RWPE2 (cell line): ENCODE data around the gene MTERF4.

Source experiments
- ATAC-seq: fragments of 200-7000 bp; cut with Tn5 transposase; 3 replicates; pipeline ENCODE4 v1.9.1; 2021; ENCODE audit warnings: low read depth
- DNase-seq: peaks from one replicate; pipeline ENCODE4 v3.0.0-alpha.2; 2020; ENCODE audit warnings: low spot score
- H3K27ac ChIP-seq: fragments of 450-650 bp; 2 replicates; pipeline ENCODE4 v1.5.1; 2017; ENCODE audit warnings: mild to moderate bottlenecking; ENCODE audit not compliant: poor library complexity, severe bottlenecking
- H3K27me3 ChIP-seq: fragments of 250-450 bp; sonication (Bioruptor Pico); 2 replicates; pipeline ENCODE4 v1.5.1; 2021; ENCODE audit warnings: mild to moderate bottlenecking, moderate library complexity; ENCODE audit not compliant: insufficient read depth, poor library complexity, severe bottlenecking
- H3K36me3 ChIP-seq: fragments of 250-450 bp; sonication (Bioruptor Pico); 2 replicates; pipeline ENCODE4 v1.5.1; 2020; ENCODE audit warnings: low read depth, mild to moderate bottlenecking, moderate library complexity
- H3K4me1 ChIP-seq: fragments of 250-450 bp; sonication (Bioruptor Pico); 2 replicates; pipeline ENCODE4 v1.5.1; 2021; ENCODE audit warnings: mild to moderate bottlenecking, moderate library complexity; ENCODE audit not compliant: insufficient read depth, poor library complexity, severe bottlenecking
- H3K4me3 ChIP-seq: fragments of 250-450 bp; sonication (Bioruptor Pico); 2 replicates; pipeline ENCODE4 v1.5.1; 2021; ENCODE audit warnings: mild to moderate bottlenecking, moderate library complexity; ENCODE audit not compliant: severe bottlenecking
- H3K9me3 ChIP-seq: fragments of 250-450 bp; sonication (Bioruptor Pico); 2 replicates; pipeline ENCODE4 v1.5.1; 2021; ENCODE audit warnings: mild to moderate bottlenecking, moderate library complexity; ENCODE audit not compliant: severe bottlenecking
- TF ChIP-seq, protein P1 (sequence below): fragments of 450-650 bp; IDR thresholded peaks from one replicate; pipeline ENCODE4 v1.5.1; 2017; ENCODE audit warnings: mild to moderate bottlenecking, moderate library complexity; ENCODE audit not compliant: poor library complexity, severe bottlenecking

Gene MTERF4

DNA sequence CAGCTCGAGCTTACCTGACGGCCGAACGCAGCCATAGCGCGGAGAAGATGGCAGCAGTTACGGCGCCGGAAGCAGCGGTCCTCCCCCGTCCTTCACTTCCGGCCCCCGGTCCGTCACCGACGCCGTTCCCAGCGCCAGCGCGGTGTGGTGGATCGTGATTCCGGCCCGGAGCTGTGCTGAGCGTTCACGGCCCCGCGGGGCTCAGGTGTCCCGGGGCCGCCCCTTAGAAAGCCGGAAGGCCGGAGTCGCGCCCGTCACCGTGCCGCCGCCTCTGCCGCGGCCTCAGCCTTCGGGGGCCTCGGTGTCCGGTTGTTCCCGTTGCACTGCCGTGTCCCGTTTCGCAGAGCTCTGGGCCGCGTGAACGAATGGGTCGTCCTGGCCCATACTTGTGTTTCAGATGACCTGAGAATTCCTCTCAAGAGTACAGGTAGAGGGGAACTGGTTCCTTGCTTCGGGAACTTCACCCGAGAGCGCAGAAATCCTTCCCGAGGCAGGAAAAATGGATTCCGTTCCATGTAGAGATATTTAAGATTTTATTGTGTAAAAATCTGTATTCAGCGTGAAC lies at the start of gene MTERF4:
TSS of gene MTERF4 (minus strand) at position 49 of the 565 bp plus-strand sequence. CDS start at position 35, 14 bp downstream.
- H3K36me3 ChIP-seq, result peaks cover 37% of the 10 kb centered on the region
- H3K4me1 ChIP-seq, result peaks cover 4% of the 10 kb centered on the region
- H3K27me3 ChIP-seq, result no peaks in the 10 kb centered on the region
- peak; percentile 99 for ATAC-seq
- H3K4me3 ChIP-seq, result peak within 1 kb of the TSS; percentile 77
- TF ChIP-seq, protein P1, sequence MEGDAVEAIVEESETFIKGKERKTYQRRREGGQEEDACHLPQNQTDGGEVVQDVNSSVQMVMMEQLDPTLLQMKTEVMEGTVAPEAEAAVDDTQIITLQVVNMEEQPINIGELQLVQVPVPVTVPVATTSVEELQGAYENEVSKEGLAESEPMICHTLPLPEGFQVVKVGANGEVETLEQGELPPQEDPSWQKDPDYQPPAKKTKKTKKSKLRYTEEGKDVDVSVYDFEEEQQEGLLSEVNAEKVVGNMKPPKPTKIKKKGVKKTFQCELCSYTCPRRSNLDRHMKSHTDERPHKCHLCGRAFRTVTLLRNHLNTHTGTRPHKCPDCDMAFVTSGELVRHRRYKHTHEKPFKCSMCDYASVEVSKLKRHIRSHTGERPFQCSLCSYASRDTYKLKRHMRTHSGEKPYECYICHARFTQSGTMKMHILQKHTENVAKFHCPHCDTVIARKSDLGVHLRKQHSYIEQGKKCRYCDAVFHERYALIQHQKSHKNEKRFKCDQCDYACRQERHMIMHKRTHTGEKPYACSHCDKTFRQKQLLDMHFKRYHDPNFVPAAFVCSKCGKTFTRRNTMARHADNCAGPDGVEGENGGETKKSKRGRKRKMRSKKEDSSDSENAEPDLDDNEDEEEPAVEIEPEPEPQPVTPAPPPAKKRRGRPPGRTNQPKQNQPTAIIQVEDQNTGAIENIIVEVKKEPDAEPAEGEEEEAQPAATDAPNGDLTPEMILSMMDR, result no peak
- peak; percentile 86 for DNase-seq
- no peaks in the 10 kb centered on the region for H3K9me3 ChIP-seq
- peak within 1 kb of the TSS; percentile 56 for H3K27ac ChIP-seq

- no peaks in the 10 kb centered on the region for H3K27me3 ChIP-seq
- DNase-seq, result no peak
- H3K36me3 ChIP-seq, result peaks cover 7% of the 10 kb centered on the region; the same call in 1 of the 2 replicates
- H3K9me3 ChIP-seq, result no peaks in the 10 kb centered on the region
- peak overlapping the region; percentile 34 for H3K27ac ChIP-seq
- TF ChIP-seq, protein P1, result no peak
- H3K4me3 ChIP-seq, result peak overlapping the region; percentile 75
- no peak for ATAC-seq
- peaks cover 6% of the 10 kb centered on the region for H3K4me1 ChIP-seq
Observed at GRCh38 chr2:241150660-241151530, 48.8 kb upstream of the MTERF4 start.

DNA sequence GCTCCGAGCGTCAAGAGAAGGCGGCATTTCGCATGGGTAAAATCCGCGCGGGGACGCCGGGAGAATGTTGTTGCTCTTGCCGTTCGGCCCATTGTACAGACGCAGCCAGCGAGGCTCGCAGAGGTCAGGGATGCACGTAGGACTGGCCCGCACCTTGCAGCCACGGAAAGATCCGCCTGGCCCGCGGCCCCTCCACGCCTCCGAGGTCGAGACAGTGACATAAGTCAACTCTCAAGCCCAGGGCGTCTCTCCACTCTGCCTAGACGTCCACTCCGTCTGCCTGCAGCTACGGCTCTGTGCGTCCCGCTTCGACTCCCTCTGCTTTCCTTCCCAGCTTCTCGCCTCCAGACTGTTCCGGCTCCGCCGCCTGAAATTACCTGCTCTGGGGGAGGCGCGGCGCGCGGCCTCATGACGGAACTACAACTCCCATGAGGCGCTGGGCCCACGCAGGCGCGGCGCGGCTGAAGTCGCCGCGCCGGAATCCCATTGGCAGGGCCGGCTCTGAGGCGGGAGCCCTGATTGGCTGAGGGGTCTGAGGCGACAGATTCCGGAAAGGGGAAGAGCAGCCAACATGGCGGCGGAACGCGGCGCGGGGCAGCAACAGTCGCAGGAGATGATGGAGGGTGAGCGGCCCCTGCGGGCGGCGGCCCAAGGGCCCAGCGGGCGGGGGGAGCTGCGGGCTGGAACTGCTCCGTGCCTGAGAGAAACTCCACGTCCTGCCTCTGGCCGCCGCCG lies 48.0 kb upstream of the MTERF4 start, which contains the start of gene PPP1R7:
TSS of gene PPP1R7 (plus strand) at position 543 of the 735 bp plus-strand sequence. CDS start at position 572, 29 bp downstream.
- H3K9me3 ChIP-seq, result no peaks in the 10 kb centered on the region
- peak within 1 kb of the TSS; percentile 34 for H3K27ac ChIP-seq
- ATAC-seq, result peak; percentile 83
- peak within 1 kb of the TSS; percentile 75 for H3K4me3 ChIP-seq
- H3K36me3 ChIP-seq, result peaks cover 2% of the 10 kb centered on the region; the same call in 1 of the 2 replicates
- TF ChIP-seq, protein P1, result no peak
- no peaks in the 10 kb centered on the region for H3K27me3 ChIP-seq
- peaks cover 6% of the 10 kb centered on the region for H3K4me1 ChIP-seq
- DNase-seq, result peak; percentile 94

DNA sequence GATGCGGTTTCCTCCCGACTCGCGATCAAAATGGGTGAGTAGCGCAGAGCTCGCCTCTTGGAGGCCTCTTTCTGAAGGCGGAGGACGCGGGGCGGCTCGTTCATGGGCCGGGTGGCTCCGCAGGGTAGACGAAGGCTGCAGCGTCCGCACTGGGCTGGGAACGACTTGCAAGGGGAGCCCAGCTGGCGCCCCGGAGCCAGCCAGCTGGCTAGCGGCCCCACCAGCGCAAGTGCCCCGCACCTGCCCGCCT lies 47.5 kb upstream of the MTERF4 start:
- H3K27ac ChIP-seq, result peak overlapping the region; percentile 12
- ATAC-seq (peak; percentile 8; the same call in 2 of the 3 replicates), DNase-seq (no peak)
- no peaks in the 10 kb centered on the region; the same call in 1 of the 2 replicates for H3K36me3 ChIP-seq
- H3K4me3 ChIP-seq, result peak overlapping the region; percentile 75
- H3K27me3 ChIP-seq, result no peaks in the 10 kb centered on the region
- H3K4me1 ChIP-seq, result peaks cover 6% of the 10 kb centered on the region
- H3K9me3 ChIP-seq, result no peaks in the 10 kb centered on the region
- TF ChIP-seq, protein P1, result no peak
